ENCODE data around the gene SLC6A16. TPM values are rescaled to one million over a fixed set of nuclear protein-coding genes. Genes with fewer than 3 reads are reported as not detected.

The SLC6A16 gene
- total RNA-seq, 1 donor from 2014 or later: not detected

DNA sequence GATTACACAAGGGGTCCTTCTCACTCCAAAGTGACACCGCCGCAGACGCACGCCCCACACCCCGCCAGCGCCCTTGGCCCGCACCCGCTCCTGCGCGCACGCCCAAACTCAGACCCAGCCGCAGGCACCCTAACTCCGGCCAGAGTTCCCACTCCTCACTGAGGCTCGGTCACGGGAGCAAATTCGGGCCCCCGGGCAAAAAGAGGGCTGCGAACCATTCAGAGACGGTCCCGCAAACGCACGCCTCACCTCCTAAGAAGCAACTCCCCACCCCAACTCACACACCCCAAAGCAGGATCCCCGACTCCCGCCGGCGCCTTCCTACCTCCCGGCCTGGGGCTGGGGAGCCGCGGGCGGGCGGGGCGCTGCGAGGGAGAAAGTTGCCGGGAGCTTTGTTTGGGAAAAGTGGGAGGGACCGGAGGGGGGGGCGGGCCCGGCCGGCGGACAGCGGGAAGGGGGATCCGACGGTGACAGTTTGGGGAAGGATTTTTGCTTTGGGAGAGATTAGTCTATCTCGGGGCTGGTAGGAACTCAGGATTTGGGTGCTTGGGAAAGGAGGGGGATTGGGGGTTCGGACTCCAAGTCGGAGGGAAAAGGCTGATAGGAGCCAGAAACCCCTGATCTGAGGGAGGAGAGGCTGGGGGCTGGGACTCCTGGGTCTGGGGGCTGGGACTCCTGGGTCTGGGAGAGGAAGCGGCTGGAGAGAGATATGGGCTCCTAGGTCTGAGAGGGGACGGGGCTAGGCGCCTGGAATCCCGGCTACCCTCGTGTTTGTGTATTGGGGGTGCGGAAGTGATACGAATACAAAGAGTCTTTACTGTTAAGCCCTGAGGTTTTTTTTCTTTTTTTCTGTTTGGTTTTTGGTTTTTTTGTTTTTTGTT lies 37.3 kb upstream of the SLC6A16 start, which contains the start of gene TEAD2:
Gene TEAD2 (minus strand): TSS at position 369 of the 881 bp plus-strand sequence. CDS start 2,341 bp downstream, outside the sequence.
- H3K9ac ChIP-seq (ENCODE audit: low read depth in 1 of 3, low read length in 3 of 3): peak within 1 kb of the TSS; percentile 78 to 87 (median 84)
- peaks cover 0 to 35% (median 18%) of the 10 kb centered on the region in 3 donors for H3K27me3 ChIP-seq (ENCODE audit: control insufficient read depth in 3 of 3, insufficient read depth in 3 of 3, low read length in 3 of 3)
- no peaks in the 10 kb centered on the region for H3K9me3 ChIP-seq (ENCODE audit: control insufficient read depth in 3 of 3, low read length in 3 of 3)
- peak within 1 kb of the TSS; percentile 91 for H3K27ac ChIP-seq (ENCODE audit: low read depth, low read length)
- H3K36me3 ChIP-seq (ENCODE audit: control insufficient read depth in 3 of 3, insufficient read depth in 3 of 3, low read length in 3 of 3): peaks cover 3 to 7% (median 6%) of the 10 kb centered on the region in 3 donors
- peak within 1 kb of the TSS; percentile 67 to 78 (median 78) for H3K4me3 ChIP-seq (ENCODE audit: low read length in 3 of 3)
- H3K4me1 ChIP-seq (ENCODE audit: control insufficient read depth in 3 of 3, insufficient read depth in 3 of 3, low read length in 3 of 3): peaks cover 9 to 18% (median 12%) of the 10 kb centered on the region in 3 donors

DNA sequence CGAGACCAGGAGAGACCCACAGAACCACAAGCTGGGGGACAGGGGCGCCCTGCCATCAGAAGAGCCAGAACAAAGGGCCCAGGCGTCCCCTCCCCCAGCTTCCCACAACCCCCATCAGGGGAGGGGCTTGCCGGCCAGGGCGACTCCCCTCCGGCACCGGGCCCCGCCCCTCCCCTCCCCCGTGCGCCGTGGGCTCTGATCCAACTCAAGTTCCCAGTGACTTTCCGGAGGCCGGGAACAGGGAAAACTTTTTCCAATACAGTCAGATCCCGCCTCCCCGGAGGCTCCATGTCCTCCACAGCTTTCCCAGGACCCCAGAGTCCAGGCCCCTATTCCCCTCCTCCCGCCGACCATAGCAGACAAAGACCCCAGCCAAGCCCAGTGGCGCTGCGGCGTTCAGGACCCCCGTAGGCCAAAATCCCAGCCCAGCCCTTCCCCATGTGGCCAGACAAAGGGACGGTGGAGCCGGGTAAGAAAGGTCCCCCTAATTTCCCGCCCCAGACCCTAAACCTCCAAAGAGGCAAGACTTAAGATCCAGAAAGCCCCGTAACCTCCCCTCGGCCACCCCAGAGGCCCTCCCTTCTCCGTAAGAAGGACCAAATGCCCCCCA lies 36.6 kb upstream of the SLC6A16 start:
- peaks cover 3 to 8% (median 7%) of the 10 kb centered on the region in 3 donors for H3K36me3 ChIP-seq (ENCODE audit: control insufficient read depth in 3 of 3, insufficient read depth in 3 of 3, low read length in 3 of 3)
- peak overlapping the region; percentile 78 to 87 (median 84) for H3K9ac ChIP-seq (ENCODE audit: low read depth in 1 of 3, low read length in 3 of 3)
- H3K4me1 ChIP-seq (ENCODE audit: control insufficient read depth in 3 of 3, insufficient read depth in 3 of 3, low read length in 3 of 3): peaks cover 12 to 18% (median 17%) of the 10 kb centered on the region in 3 donors
- peaks cover 0 to 35% (median 18%) of the 10 kb centered on the region in 3 donors for H3K27me3 ChIP-seq (ENCODE audit: control insufficient read depth in 3 of 3, insufficient read depth in 3 of 3, low read length in 3 of 3)
- peak overlapping the region; percentile 67 to 78 (median 78) for H3K4me3 ChIP-seq (ENCODE audit: low read length in 3 of 3)
- H3K27ac ChIP-seq (ENCODE audit: low read depth, low read length): peak overlapping the region; percentile 91
- no peaks in the 10 kb centered on the region for H3K9me3 ChIP-seq (ENCODE audit: control insufficient read depth in 3 of 3, low read length in 3 of 3)

DNA sequence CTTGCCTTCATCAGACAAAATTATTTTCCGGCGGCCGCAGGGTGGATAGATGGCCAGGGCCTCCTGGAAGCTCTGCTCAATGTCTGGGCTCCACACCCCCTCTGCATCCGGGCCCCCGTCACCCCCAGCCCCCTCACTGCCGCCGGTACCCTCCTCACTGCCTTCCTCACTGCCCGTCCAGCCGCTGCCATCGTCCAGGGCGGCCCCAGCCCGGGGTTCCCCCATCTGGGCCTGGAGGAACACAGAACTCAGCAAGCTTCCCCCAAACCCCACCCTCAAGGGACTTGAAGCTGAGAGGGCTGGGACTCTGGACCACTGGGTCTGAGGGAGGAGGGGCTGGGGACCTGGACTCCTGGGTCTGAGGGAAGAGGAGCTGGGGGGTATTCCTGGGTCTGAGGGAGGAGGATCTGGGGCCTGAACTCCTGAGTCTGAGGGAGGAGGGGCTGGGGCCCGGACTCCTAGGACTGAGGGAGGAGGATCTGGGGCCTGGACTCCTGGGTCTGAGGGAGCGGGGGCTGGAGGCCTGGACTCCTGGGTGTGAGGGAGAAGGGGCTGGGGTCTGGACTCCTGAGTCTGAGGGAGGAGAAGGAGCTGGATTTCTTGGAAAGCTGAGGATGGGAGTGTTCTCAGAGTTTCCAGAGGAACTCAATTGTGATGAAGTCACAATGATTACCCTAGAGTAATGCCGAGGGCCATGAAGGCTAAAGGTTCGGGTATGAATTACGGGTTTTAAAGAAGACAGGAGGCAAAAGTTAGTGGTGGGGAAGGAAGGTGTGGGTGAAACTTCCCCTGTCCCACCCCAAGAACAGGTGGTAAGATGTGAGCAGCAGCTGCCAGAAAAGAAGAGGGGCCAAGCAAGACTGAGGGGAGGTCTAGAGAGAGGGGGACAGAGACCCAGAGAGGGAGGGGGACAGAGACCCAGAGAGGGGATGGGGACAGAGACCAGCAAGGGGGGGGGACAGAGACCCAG lies 35.1 kb upstream of the SLC6A16 start:
- H3K27me3 ChIP-seq (ENCODE audit: control insufficient read depth in 3 of 3, insufficient read depth in 3 of 3, low read length in 3 of 3): peaks cover 0 to 31% (median 18%) of the 10 kb centered on the region in 3 donors
- H3K36me3 ChIP-seq (ENCODE audit: control insufficient read depth in 3 of 3, insufficient read depth in 3 of 3, low read length in 3 of 3): peaks cover 3 to 11% (median 7%) of the 10 kb centered on the region in 3 donors
- H3K4me1 ChIP-seq (ENCODE audit: control insufficient read depth in 3 of 3, insufficient read depth in 3 of 3, low read length in 3 of 3): peaks cover 14 to 22% (median 17%) of the 10 kb centered on the region in 3 donors
- H3K27ac ChIP-seq (ENCODE audit: low read depth, low read length): peak overlapping the region; percentile 91
- H3K9ac ChIP-seq (ENCODE audit: low read depth in 1 of 3, low read length in 3 of 3): no peak overlapping the region
- H3K9me3 ChIP-seq (ENCODE audit: control insufficient read depth in 3 of 3, low read length in 3 of 3): no peaks in the 10 kb centered on the region
- no peak overlapping the region for H3K4me3 ChIP-seq (ENCODE audit: low read length in 3 of 3)

DNA sequence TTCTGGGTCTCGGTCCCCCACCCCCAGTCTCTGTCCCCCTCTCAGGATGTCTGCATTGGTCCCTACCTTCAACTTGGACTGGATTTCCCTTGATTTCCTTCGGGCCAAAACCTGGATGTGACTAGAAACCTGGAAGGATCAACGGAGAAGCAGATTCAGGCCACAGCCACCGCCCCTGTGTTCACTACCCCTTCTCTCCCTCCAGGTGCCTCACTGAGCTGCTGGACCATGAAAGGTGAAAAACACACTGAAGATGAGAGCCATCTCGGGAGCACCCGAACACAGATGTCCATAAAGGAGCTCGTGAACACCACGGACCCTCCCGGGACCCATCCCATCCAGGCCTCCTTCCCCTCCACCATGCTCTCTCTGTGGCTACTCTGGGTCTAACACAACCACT lies 32.2 kb upstream of the SLC6A16 start:
- no peak overlapping the region for H3K27ac ChIP-seq (ENCODE audit: low read depth, low read length)
- peaks cover 0 to 7% (median 5%) of the 10 kb centered on the region in 3 donors for H3K27me3 ChIP-seq (ENCODE audit: control insufficient read depth in 3 of 3, insufficient read depth in 3 of 3, low read length in 3 of 3)
- H3K9me3 ChIP-seq (ENCODE audit: control insufficient read depth in 3 of 3, low read length in 3 of 3): no peaks in the 10 kb centered on the region
- peaks cover 5 to 12% (median 11%) of the 10 kb centered on the region in 3 donors for H3K4me1 ChIP-seq (ENCODE audit: control insufficient read depth in 3 of 3, insufficient read depth in 3 of 3, low read length in 3 of 3)
- no peak overlapping the region for H3K4me3 ChIP-seq (ENCODE audit: low read length in 3 of 3)
- peaks cover 3 to 16% (median 7%) of the 10 kb centered on the region in 3 donors for H3K36me3 ChIP-seq (ENCODE audit: control insufficient read depth in 3 of 3, insufficient read depth in 3 of 3, low read length in 3 of 3)
- no peak overlapping the region for H3K9ac ChIP-seq (ENCODE audit: low read depth in 1 of 3, low read length in 3 of 3)

DNA sequence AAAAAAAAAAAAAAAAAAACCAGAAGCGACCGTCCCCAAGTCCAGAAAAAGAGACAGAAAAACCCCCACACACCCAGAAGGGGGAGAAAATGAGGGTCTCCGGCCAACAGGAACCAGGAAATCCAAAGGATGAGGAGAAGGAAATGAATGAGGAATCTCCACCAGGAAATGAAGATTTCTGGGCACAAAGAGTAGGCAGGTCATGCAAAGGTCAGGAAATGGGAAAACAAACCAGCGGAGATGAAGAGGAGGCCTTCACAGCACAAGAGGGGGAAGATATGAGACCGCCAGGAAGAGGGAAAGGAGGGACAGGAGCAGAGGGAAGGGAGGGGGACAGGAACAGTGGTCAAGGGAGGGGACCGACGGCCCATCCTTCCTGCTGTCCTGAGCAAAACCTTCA lies 31.4 kb upstream of the SLC6A16 start:
- Histone ChIP-seq H3K4me3 (ENCODE audit: low read length in 3 of 3) (peak overlapping the region in 1 of 3 donors; percentile 22), H3K4me1 (ENCODE audit: control insufficient read depth in 3 of 3, insufficient read depth in 3 of 3, low read length in 3 of 3) (peaks cover 5 to 11% (median 7%) of the 10 kb centered on the region in 3 donors), H3K9me3 (ENCODE audit: control insufficient read depth in 3 of 3, low read length in 3 of 3) (no peaks in the 10 kb centered on the region), H3K36me3 (ENCODE audit: control insufficient read depth in 3 of 3, insufficient read depth in 3 of 3, low read length in 3 of 3) (peaks cover 3 to 16% (median 8%) of the 10 kb centered on the region in 3 donors), H3K27me3 (ENCODE audit: control insufficient read depth in 3 of 3, insufficient read depth in 3 of 3, low read length in 3 of 3) (no peaks in the 10 kb centered on the region), H3K9ac (ENCODE audit: low read depth in 1 of 3, low read length in 3 of 3) (no peak overlapping the region), H3K27ac (ENCODE audit: low read depth, low read length) (peak overlapping the region; percentile 12)

DNA sequence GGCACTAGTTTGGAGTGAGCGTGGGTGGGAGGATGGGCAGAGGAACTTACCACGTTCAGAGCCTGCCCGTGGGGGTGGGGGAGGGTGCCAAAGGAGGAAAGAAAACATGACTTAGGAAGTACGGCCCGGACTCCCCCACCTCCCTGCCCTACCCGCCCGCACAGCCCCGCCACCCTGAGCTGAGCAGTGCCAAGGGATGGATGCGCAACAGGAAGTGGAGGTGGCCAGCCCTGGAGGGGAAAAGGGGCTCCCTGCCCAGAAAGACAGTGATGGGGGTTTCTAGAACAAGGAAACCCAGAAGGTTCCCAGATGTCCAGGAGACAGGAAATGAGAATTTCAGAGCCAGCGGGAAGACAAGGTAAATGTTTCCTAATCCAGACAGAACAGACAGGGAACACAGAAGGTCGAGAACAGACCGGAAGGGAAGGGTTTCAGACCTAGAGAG lies 30.9 kb upstream of the SLC6A16 start:
- Histone ChIP-seq H3K27ac (ENCODE audit: low read depth, low read length) (peak overlapping the region; percentile 12), H3K4me3 (ENCODE audit: low read length in 3 of 3) (no peak overlapping the region), H3K36me3 (ENCODE audit: control insufficient read depth in 3 of 3, insufficient read depth in 3 of 3, low read length in 3 of 3) (peaks cover 3 to 16% (median 9%) of the 10 kb centered on the region in 3 donors), H3K9me3 (ENCODE audit: control insufficient read depth in 3 of 3, low read length in 3 of 3) (no peaks in the 10 kb centered on the region), H3K9ac (ENCODE audit: low read depth in 1 of 3, low read length in 3 of 3) (no peak overlapping the region), H3K4me1 (ENCODE audit: control insufficient read depth in 3 of 3, insufficient read depth in 3 of 3, low read length in 3 of 3) (peaks cover 5 to 8% (median 7%) of the 10 kb centered on the region in 3 donors), H3K27me3 (ENCODE audit: control insufficient read depth in 3 of 3, insufficient read depth in 3 of 3, low read length in 3 of 3) (no peaks in the 10 kb centered on the region)

DNA sequence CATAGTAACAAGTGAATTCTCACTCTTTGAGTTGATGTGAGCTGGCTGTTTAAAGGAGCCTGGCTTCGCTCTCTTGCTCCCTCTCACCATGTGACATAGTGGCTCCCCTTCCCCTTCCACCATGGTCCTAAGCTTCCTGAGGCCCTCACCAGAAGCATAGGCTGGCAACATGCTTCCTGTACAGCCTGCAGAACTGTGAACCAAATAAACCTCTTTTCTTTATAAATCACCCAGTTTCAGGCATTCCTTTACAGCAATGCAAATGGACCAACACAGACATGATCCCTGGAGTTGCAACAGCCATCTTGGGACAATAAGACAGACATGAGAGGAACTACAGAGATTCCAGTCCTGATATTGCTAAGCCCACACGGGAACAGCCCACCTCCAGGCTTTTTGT lies 24.6 kb upstream of the SLC6A16 start:
- Histone ChIP-seq H3K9me3 (ENCODE audit: control insufficient read depth in 3 of 3, low read length in 3 of 3) (no peaks in the 10 kb centered on the region), H3K27me3 (ENCODE audit: control insufficient read depth in 3 of 3, insufficient read depth in 3 of 3, low read length in 3 of 3) (no peaks in the 10 kb centered on the region), H3K4me3 (ENCODE audit: low read length in 3 of 3) (no peak overlapping the region), H3K9ac (ENCODE audit: low read depth in 1 of 3, low read length in 3 of 3) (no peak overlapping the region), H3K27ac (ENCODE audit: low read depth, low read length) (no peak overlapping the region), H3K36me3 (ENCODE audit: control insufficient read depth in 3 of 3, insufficient read depth in 3 of 3, low read length in 3 of 3) (peaks cover 5 to 30% (median 10%) of the 10 kb centered on the region in 3 donors), H3K4me1 (ENCODE audit: control insufficient read depth in 3 of 3, insufficient read depth in 3 of 3, low read length in 3 of 3) (no peaks in the 10 kb centered on the region)

DNA sequence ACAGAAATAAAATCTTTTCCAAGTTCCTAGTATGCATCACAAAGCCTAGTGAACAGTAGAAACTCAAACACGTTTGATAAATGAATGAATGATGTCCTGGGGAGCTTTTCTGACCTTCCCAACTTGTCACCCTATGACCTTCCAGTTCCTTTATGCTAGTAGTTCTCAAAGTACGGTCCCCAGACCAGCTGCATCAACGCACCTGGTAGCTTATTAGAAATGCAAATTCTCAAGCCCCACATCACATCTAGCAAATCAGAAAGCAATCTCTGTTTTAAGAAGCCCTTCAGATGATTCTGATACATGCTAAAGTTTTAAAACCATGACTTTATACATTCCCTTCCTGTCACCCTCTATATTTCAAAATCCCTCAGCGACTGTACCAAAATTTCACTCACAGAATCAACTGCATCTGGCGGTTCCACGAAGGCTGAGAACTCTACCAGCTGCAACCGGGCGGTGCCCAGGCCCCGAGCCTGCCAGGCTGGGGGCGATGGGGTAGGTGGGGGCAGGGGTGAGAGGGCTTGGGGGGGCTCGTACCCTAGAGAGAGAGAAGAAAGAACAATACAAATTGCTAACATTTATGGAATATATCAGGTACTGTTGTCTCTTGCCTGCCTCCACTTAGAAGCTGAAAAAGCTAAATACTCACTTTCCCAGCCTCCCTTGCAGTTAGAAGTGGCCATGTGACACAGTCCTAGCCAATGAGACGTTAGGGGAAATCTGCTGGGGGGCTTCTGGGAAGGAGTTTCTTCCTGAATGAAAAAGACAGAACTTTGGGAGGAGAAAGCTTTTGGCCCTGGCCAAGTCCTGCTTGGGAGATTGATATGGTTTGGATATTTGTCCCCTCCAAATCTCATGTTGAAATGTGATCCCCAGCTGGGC lies 23.6 kb upstream of the SLC6A16 start:
- Histone ChIP-seq H3K9ac (ENCODE audit: low read depth in 1 of 3, low read length in 3 of 3) (no peak overlapping the region), H3K27me3 (ENCODE audit: control insufficient read depth in 3 of 3, insufficient read depth in 3 of 3, low read length in 3 of 3) (no peaks in the 10 kb centered on the region), H3K9me3 (ENCODE audit: control insufficient read depth in 3 of 3, low read length in 3 of 3) (no peaks in the 10 kb centered on the region), H3K4me3 (ENCODE audit: low read length in 3 of 3) (no peak overlapping the region), H3K4me1 (ENCODE audit: control insufficient read depth in 3 of 3, insufficient read depth in 3 of 3, low read length in 3 of 3) (no peaks in the 10 kb centered on the region), H3K36me3 (ENCODE audit: control insufficient read depth in 3 of 3, insufficient read depth in 3 of 3, low read length in 3 of 3) (peaks cover 5 to 30% (median 10%) of the 10 kb centered on the region in 3 donors), H3K27ac (ENCODE audit: low read depth, low read length) (no peak overlapping the region)
